ENCODE data around the gene DCP1A. TPM values are rescaled to one million over a fixed set of nuclear protein-coding genes. Genes with fewer than 3 reads are reported as not detected.

The DCP1A gene
- total and polyA plus RNA-seq, 2 of the 13 experiments (the other 11 are each of a cell fraction or from before 2014, with no cell fraction given) = 14.2 to 41.2 TPM

DNA sequence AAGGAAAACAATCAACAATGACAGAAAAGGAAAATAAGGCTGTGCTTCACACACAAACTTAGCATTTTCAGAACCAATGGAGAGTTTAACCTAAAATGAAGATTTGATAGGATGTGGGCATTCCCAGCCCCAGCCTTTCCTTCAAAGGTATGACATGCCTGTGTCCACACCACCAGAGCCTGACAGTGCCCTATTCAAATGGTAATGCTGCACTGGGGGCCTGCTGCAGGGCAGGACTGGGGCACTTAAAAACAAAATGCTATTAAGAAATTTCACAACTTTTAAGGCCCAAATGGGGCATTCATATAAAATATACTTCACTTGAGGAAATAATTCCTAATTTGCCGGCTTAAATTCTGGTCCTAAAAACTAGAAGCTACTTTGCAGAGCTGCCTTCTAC lies 60.6 kb downstream of the DCP1A start (continued):
- TF ChIP-seq, protein P1, sequence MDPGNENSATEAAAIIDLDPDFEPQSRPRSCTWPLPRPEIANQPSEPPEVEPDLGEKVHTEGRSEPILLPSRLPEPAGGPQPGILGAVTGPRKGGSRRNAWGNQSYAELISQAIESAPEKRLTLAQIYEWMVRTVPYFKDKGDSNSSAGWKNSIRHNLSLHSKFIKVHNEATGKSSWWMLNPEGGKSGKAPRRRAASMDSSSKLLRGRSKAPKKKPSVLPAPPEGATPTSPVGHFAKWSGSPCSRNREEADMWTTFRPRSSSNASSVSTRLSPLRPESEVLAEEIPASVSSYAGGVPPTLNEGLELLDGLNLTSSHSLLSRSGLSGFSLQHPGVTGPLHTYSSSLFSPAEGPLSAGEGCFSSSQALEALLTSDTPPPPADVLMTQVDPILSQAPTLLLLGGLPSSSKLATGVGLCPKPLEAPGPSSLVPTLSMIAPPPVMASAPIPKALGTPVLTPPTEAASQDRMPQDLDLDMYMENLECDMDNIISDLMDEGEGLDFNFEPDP (CRISPR knock-in tag; conservative IDR thresholded peaks at IDR 0.05) = no peak
- no peak for TF ChIP-seq HNRNPK (IDR thresholded peaks at IDR 0.05; ENCODE audit: low read depth, low read length, poor library complexity, severe bottlenecking)

DNA sequence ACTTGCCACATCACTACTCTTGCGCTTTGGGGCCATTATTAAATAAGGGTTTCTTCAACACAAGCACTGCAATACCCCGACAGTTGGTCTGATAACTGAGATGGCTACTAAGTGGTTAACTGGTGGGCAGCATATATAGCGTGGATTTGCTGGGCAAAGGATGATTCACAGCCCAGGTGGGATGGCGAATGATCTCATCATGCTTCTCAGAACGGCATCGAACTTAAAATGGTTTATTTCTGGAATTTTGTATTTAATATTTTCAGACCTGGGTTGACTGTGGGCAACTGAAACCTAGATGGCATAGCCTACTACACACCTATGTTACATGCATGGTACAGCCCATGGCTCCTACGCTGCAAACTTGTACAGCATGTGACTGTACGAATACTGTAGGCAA lies 64.8 kb downstream of the DCP1A start:
- FAIRE-seq (no peak), DNase-seq (ENCODE audit: low spot score) (no peak), ATAC-seq (no peak)
- in situ Hi-C loops (cut with HindIII; ENCODE audit: extremely low pct_ligation_motif_present, low pct_unique_long_range_greater_than_20kb) = no loop called here
- no peak overlapping the region for H2AFZ ChIP-seq (ENCODE audit: low read length)
- no TSS peak for BruUV-seq (replicated peaks)
- no peak overlapping the region for H3K9ac ChIP-seq (ENCODE audit: insufficient read depth, low read depth, low read length)
- no peaks in the 10 kb centered on the region for H3K79me2 ChIP-seq (ENCODE audit: insufficient read depth, low read length)
- no peak overlapping the region for H3K27ac ChIP-seq (ENCODE audit: extremely low read length, insufficient read depth, low read length)
- H3K27me3 ChIP-seq (ENCODE audit: control insufficient read depth in 1 of 2, insufficient read depth in 2 of 2, low read length in 2 of 2) = no peaks in the 10 kb centered on the region
- H4K20me1 ChIP-seq (ENCODE audit: insufficient read depth, low read length) = no peaks in the 10 kb centered on the region
- POLR2A ChIA-PET = no interaction called here
- peaks cover 8 to 36% of the 10 kb centered on the region in 2 experiments for H3K36me3 ChIP-seq (replicated peaks in 1 of 2; ENCODE audit: control insufficient read depth in 1 of 2, insufficient read depth in 2 of 2, low read length in 2 of 2)
- 96% methylated on average over 8 of the region's 8 CpGs for WGBS (ENCODE audit: low lambda C conversion rate)
- no peaks in the 10 kb centered on the region for H3K9me3 ChIP-seq (ENCODE audit: low read length)
- no peaks in the 10 kb centered on the region for H3K4me1 ChIP-seq (ENCODE audit: insufficient read depth, low read length)
- CTCF ChIA-PET (ENCODE audit: low intra/inter-chr PET ratio, low total read pairs) = no interaction called here
- H3K4me3 ChIP-seq (replicated peaks in 1 of 3; ENCODE audit: insufficient read depth in 1 of 3, low read depth in 2 of 3, low read length in 3 of 3) = no peak overlapping the region
- TF ChIP-seq KLF9 (CRISPR knock-in tag; IDR thresholded peaks at IDR 0.05; ENCODE audit: low read depth) (no peak), RBM22 (optimal IDR thresholded peaks at IDR 0.05; ENCODE audit: low read length) (peak; percentile 50), SMAD9 (CRISPR knock-in tag; IDR thresholded peaks at IDR 0.05) (no peak)
- intact Hi-C loops (cut with micrococcal nuclease; ENCODE audit: unreplicated experiment) = no loop called here
- H3K4me2 ChIP-seq (ENCODE audit: low read depth, low read length) = no peak overlapping the region

DNA sequence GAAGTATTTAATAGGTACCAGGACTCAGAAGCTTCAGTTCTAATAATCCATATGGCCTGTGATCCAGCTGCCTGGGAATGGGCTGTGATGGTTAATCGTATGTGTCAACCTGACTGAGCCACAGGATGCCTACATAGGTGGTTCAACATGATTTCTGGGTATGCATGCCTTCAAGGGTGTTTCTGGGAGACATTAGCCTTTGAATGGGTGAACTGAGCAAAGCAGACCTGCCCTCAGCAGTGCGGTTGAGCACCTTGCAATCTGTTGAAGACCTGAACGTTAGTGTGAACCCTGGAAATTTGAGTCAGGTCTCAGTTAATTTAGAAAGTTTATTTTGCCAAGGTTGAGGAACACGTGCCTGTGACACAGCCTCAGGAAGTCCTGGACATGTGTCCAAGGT lies 68.7 kb downstream of the DCP1A start:
- ChIA-PET CTCF (ENCODE audit: low intra/inter-chr PET ratio, low total read pairs) (no interaction called here), POLR2A (no interaction called here)
- 93% methylated on average over 4 of the region's 4 CpGs for WGBS (ENCODE audit: low lambda C conversion rate)
- no peak overlapping the region for H3K27ac ChIP-seq (ENCODE audit: extremely low read length, insufficient read depth, low read length)
- H2AFZ ChIP-seq (ENCODE audit: low read length) = no peak overlapping the region
- in situ Hi-C loops (cut with HindIII; ENCODE audit: extremely low pct_ligation_motif_present, low pct_unique_long_range_greater_than_20kb) (no loop called here), intact Hi-C loops (cut with micrococcal nuclease; ENCODE audit: unreplicated experiment) (no loop called here)
- no TSS peak for BruUV-seq (replicated peaks)
- no peaks in the 10 kb centered on the region for H3K9me3 ChIP-seq (ENCODE audit: low read length)
- DNase-seq (ENCODE audit: low spot score) (no peak), ATAC-seq (no peak; the same call in 2 of the 3 replicates), FAIRE-seq (no peak)
- H3K4me3 ChIP-seq (replicated peaks in 1 of 3; ENCODE audit: insufficient read depth in 1 of 3, low read depth in 2 of 3, low read length in 3 of 3) = no peak overlapping the region
- no peaks in the 10 kb centered on the region for H4K20me1 ChIP-seq (ENCODE audit: insufficient read depth, low read length)
- H3K4me1 ChIP-seq (ENCODE audit: insufficient read depth, low read length) = no peaks in the 10 kb centered on the region
- H3K9ac ChIP-seq (ENCODE audit: insufficient read depth, low read depth, low read length) = no peak overlapping the region
- H3K27me3 ChIP-seq (ENCODE audit: control insufficient read depth in 1 of 2, insufficient read depth in 2 of 2, low read length in 2 of 2) = no peaks in the 10 kb centered on the region
- H3K4me2 ChIP-seq (ENCODE audit: low read depth, low read length) = no peak overlapping the region
- no peaks in the 10 kb centered on the region for H3K79me2 ChIP-seq (ENCODE audit: insufficient read depth, low read length)
- H3K36me3 ChIP-seq (replicated peaks in 1 of 2; ENCODE audit: control insufficient read depth in 1 of 2, insufficient read depth in 2 of 2, low read length in 2 of 2) = 0 out of 5 replicates have a peak, but pooled peaks cover 0 to 6% of the 10 kb centered on the region in 2 experiments
- TF ChIP-seq KLF11 (CRISPR knock-in tag; IDR thresholded peaks at IDR 0.05) (no peak), RBM39 (IDR thresholded peaks at IDR 0.05; ENCODE audit: low read depth, low read length, poor library complexity, severe bottlenecking) (no peak), EED (CRISPR knock-in tag; IDR thresholded peaks at IDR 0.05) (no peak), ZNF772 (CRISPR knock-in tag; IDR thresholded peaks at IDR 0.05) (no peak)
- TF ChIP-seq, protein P2, sequence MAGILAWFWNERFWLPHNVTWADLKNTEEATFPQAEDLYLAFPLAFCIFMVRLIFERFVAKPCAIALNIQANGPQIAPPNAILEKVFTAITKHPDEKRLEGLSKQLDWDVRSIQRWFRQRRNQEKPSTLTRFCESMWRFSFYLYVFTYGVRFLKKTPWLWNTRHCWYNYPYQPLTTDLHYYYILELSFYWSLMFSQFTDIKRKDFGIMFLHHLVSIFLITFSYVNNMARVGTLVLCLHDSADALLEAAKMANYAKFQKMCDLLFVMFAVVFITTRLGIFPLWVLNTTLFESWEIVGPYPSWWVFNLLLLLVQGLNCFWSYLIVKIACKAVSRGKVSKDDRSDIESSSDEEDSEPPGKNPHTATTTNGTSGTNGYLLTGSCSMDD (CRISPR knock-in tag; IDR thresholded peaks at IDR 0.05) = no peak
- TF ChIP-seq, protein P3, sequence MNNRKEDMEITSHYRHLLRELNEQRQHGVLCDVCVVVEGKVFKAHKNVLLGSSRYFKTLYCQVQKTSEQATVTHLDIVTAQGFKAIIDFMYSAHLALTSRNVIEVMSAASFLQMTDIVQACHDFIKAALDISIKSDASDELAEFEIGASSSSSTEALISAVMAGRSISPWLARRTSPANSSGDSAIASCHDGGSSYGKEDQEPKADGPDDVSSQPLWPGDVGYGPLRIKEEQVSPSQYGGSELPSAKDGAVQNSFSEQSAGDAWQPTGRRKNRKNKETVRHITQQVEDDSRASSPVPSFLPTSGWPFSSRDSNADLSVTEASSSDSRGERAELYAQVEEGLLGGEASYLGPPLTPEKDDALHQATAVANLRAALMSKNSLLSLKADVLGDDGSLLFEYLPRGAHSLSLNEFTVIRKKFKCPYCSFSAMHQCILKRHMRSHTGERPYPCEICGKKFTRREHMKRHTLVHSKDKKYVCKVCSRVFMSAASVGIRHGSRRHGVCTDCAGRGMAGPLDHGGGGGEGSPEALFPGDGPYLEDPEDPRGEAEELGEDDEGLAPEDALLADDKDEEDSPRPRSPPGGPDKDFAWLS (CRISPR knock-in tag; IDR thresholded peaks at IDR 0.05; ENCODE audit: borderline replicate concordance) = no peak
